ENCODE measurements around the gene SART3. TPM values are rescaled to one million over a fixed set of nuclear protein-coding genes. Genes with fewer than 3 reads are reported as not detected.
A peak's percentile ranks its signal among the peaks of the same experiment; 100 is the strongest.

The SART3 gene
- total and polyA plus RNA-seq, 9 donors = 27.9 to 55.3 (median 46.8) TPM

GRCh38 chr12:108571609-108572165 lies 10.7 kb upstream of the SART3 start:
- Histone ChIP-seq H3K4me1 (ENCODE audit: insufficient read depth) (no peaks in the 10 kb centered on the region), H3K4me3 (no peak overlapping the region), H3K27ac (no peak overlapping the region), H3K36me3 (no peaks in the 10 kb centered on the region), H3K27me3 (no peaks in the 10 kb centered on the region), H3K9me3 (no peaks in the 10 kb centered on the region)
- intact Hi-C loops (cut with DNase I) = loop anchor here in 1 of 4 donors (2.0 kb wide), 1 partner anchor 43 kb away; no protein-coding TSS in a partner anchor
- DNase-seq = no peak
- TF ChIP-seq POLR2A (IDR thresholded peaks at IDR 0.05) (no peak), CTCF (IDR thresholded peaks at IDR 0.05) (no peak), EP300 (IDR thresholded peaks at IDR 0.05) (no peak)
- WGBS, 3 donors = 88 to 94% (median 90%) methylated on average over 8 of the region's 8 CpGs

GRCh38 chr12:108570743-108571608 lies 10.0 kb upstream of the SART3 start:
- no peaks in the 10 kb centered on the region for H3K36me3 ChIP-seq
- 59 to 64% (median 63%) methylated on average over 3 of the region's 3 CpGs for WGBS, 3 donors
- TF ChIP-seq CTCF (IDR thresholded peaks at IDR 0.05) = peak in 1 of 3 donors; percentile 33
- no peak for TF ChIP-seq POLR2A (IDR thresholded peaks at IDR 0.05)
- intact Hi-C loops (cut with DNase I) = no loop called here
- no peaks in the 10 kb centered on the region for H3K4me1 ChIP-seq (ENCODE audit: insufficient read depth)
- DNase-seq = no peak
- H3K4me3 ChIP-seq = no peak overlapping the region
- no peaks in the 10 kb centered on the region for H3K27me3 ChIP-seq
- no peak overlapping the region for H3K27ac ChIP-seq
- H3K9me3 ChIP-seq = no peaks in the 10 kb centered on the region

GRCh38 chr12:108568338-108569154 lies 7.6 kb upstream of the SART3 start:
- H3K4me1 ChIP-seq (ENCODE audit: insufficient read depth) = no peaks in the 10 kb centered on the region
- H3K36me3 ChIP-seq = no peaks in the 10 kb centered on the region
- WGBS, 3 donors = 36 to 65% (median 48%) methylated on average over 10 of the region's 10 CpGs
- H3K9me3 ChIP-seq = no peaks in the 10 kb centered on the region
- TF ChIP-seq EP300 (IDR thresholded peaks at IDR 0.05) = no peak
- no peak for TF ChIP-seq POLR2A (IDR thresholded peaks at IDR 0.05)
- TF ChIP-seq CTCF (IDR thresholded peaks at IDR 0.05) = no peak
- H3K4me3 ChIP-seq = no peak overlapping the region
- intact Hi-C loops (cut with DNase I) = loop anchor here in 3 of 4 donors (5.0 to 10.0 kb wide), 5 partner anchors 49 to 526 kb away; partner anchors contain the start of genes ALKBH2 (in 1 of the 3) and UNG (in 1 of the 3)
- DNase-seq = no peak
- H3K27ac ChIP-seq = no peak overlapping the region
- no peaks in the 10 kb centered on the region for H3K27me3 ChIP-seq
